IMR-90 (cell line): ENCODE results near the gene PRMT7. TPM values are rescaled to one million over a fixed set of nuclear protein-coding genes. Genes with fewer than 3 reads are reported as not detected.

ENCODE experiments used
- ATAC-seq: fragments of 200-7000 bp; cut with Tn5 transposase; 2 replicates; pipeline ENCODE4 v1.9.1; 2020; ENCODE audit warnings: low read depth, mild to moderate bottlenecking, moderate library complexity
- BruUV-seq: library from RNA; stranded (reverse); fragments of 400-500 nt; replicated peaks from 2 replicates; lab custom pipeline; 2021; lab: Mats Ljungman, UMichigan
- CTCF ChIA-PET: fragments of 300-600 bp; formaldehyde crosslinking; extraction: SDS; loops from one replicate; lab custom pipeline; 2021; ENCODE audit warnings: antibody characterized with exemption; lab: Yijun Ruan, JAX
- POLR2A ChIA-PET: fragments of 300-600 bp; sonication (Branson Sonifier 250); formaldehyde crosslinking; loops from one replicate; lab custom pipeline; 2022; ENCODE audit warnings: antibody characterized with exemption; ENCODE audit not compliant: unreplicated experiment; lab: Charles Lee
- DNase-seq: peaks from one replicate; pipeline ENCODE4 v3.0.0; 2013
- H2AFZ ChIP-seq: replicated peaks from 2 replicates; pipeline ENCODE3; 2013; ENCODE audit warnings: low read length, mild to moderate bottlenecking; ENCODE audit not compliant: poor library complexity
- H2AK5ac ChIP-seq: 2 replicates; pipeline ENCODE4 v1.6.1; 2013; ENCODE audit warnings: low read depth, low read length, inconsistent platforms
- H2AK9ac ChIP-seq: replicated peaks from 2 replicates; pipeline ENCODE3; 2013; ENCODE audit warnings: mild to moderate bottlenecking, low read depth, low read length, moderate library complexity; ENCODE audit not compliant: poor library complexity
- H2BK120ac ChIP-seq: 2 replicates; pipeline ENCODE4 v1.6.1; 2013; ENCODE audit warnings: low read depth, low read length, inconsistent platforms
- H2BK15ac ChIP-seq: 3 replicates; pipeline ENCODE4 v1.6.1; 2013; ENCODE audit warnings: low read depth, low read length, inconsistent platforms
- H2BK20ac ChIP-seq: 2 replicates; pipeline ENCODE4 v1.6.1; 2013; ENCODE audit warnings: low read depth, mild to moderate bottlenecking, inconsistent platforms, low read length, moderate library complexity
- H2BK5ac ChIP-seq: 2 replicates; pipeline ENCODE4 v1.6.1; 2013; ENCODE audit warnings: mild to moderate bottlenecking, low read depth, low read length, inconsistent platforms; ENCODE audit not compliant: poor library complexity, severe bottlenecking
- H3K14ac ChIP-seq: replicated peaks from 2 replicates; pipeline ENCODE4 v1.6.1; 2013; ENCODE audit warnings: low read depth, low read length, inconsistent platforms
- H3K18ac ChIP-seq: 2 replicates; pipeline ENCODE4 v1.6.1; 2013; ENCODE audit warnings: low read depth, low read length, control low read depth
- H3K23ac ChIP-seq: 2 replicates; pipeline ENCODE4 v1.6.1; 2013; ENCODE audit warnings: low read depth, low read length, inconsistent platforms
- H3K27ac ChIP-seq: 2 replicates; pipeline ENCODE4 v1.5.1; 2013; ENCODE audit warnings: mild to moderate bottlenecking, control low read depth, low read length; ENCODE audit not compliant: insufficient read depth
- H3K27me3 ChIP-seq: 2 replicates; pipeline ENCODE4 v1.6.1; 2013; ENCODE audit warnings: low read length; ENCODE audit not compliant: control insufficient read depth, insufficient read depth
- H3K36me3 ChIP-seq: 2 replicates; pipeline ENCODE4 v1.6.1; 2013; ENCODE audit warnings: low read length, mixed read lengths; ENCODE audit not compliant: control insufficient read depth, insufficient read depth
- H3K4ac ChIP-seq: 2 replicates; pipeline ENCODE4 v1.6.1; 2013; ENCODE audit warnings: low read depth, low read length, inconsistent platforms
- H3K4me1 ChIP-seq: 2 replicates; pipeline ENCODE4 v1.6.1; 2013; ENCODE audit warnings: low read length, mixed read lengths; ENCODE audit not compliant: control insufficient read depth, insufficient read depth
- H3K4me2 ChIP-seq: 2 replicates; pipeline ENCODE4 v1.6.1; 2013; ENCODE audit warnings: low read depth, mild to moderate bottlenecking, control low read depth, low read length, moderate library complexity
- H3K4me3 ChIP-seq: 2 replicates; pipeline ENCODE4 v1.5.1; 2013; ENCODE audit warnings: low read depth, mild to moderate bottlenecking, control low read depth, low read length, moderate library complexity; ENCODE audit not compliant: insufficient read depth
- H3K56ac ChIP-seq: 2 replicates; pipeline ENCODE4 v1.6.1; 2013; ENCODE audit warnings: low read length, inconsistent platforms; ENCODE audit not compliant: insufficient read depth; ENCODE audit errors: extremely low read depth
- H3K79me1 ChIP-seq, 2 experiments: 2 replicates each; pipeline ENCODE4 v1.6.1; 2013; ENCODE audit warnings: low read length in 2 of 2, inconsistent platforms in 1 of 2, low read depth in 1 of 2
- H3K9ac ChIP-seq: 2 replicates; pipeline ENCODE4 v1.6.1; 2013; ENCODE audit warnings: low read depth, low read length, control low read depth
- H3K9me1 ChIP-seq: 2 replicates; pipeline ENCODE4 v1.6.1; 2013; ENCODE audit warnings: low read length, inconsistent platforms; ENCODE audit not compliant: insufficient read depth
- H3K9me3 ChIP-seq: 2 replicates; pipeline ENCODE4 v1.6.1; 2013; ENCODE audit warnings: low read length; ENCODE audit not compliant: control insufficient read depth, insufficient read depth
- H4K20me1 ChIP-seq: 2 replicates; pipeline ENCODE4 v1.6.1; 2013; ENCODE audit warnings: low read length, inconsistent platforms; ENCODE audit not compliant: insufficient read depth
- H4K5ac ChIP-seq: 2 replicates; pipeline ENCODE4 v1.6.1; 2013; ENCODE audit warnings: mild to moderate bottlenecking, low read depth, low read length, control low read depth
- H4K8ac ChIP-seq, 2 experiments: 2 replicates each; pipeline ENCODE4 v1.6.1; 2013; ENCODE audit warnings: low read depth in 2 of 2, low read length in 2 of 2, control low read depth in 1 of 2, inconsistent platforms in 1 of 2
- H4K91ac ChIP-seq: 2 replicates; pipeline ENCODE4 v1.6.1; 2013; ENCODE audit warnings: low read depth, low read length, inconsistent platforms; ENCODE audit not compliant: insufficient read depth
- CEBPB ChIP-seq: IDR thresholded peaks from 2 replicates; pipeline ENCODE4 v1.6.1; 2012; ENCODE audit warnings: low read depth, low read length, improper control_type of control experiment
- CHD1 ChIP-seq: IDR thresholded peaks from 2 replicates; pipeline ENCODE4 v1.6.1; 2012; ENCODE audit warnings: low read depth, low read length, improper control_type of control experiment
- ELK1 ChIP-seq: fragments of 150-350 bp; IDR thresholded peaks from 2 replicates; pipeline ENCODE4 v1.6.1; 2016; ENCODE audit warnings: low read depth, mild to moderate bottlenecking, low read length, moderate library complexity, borderline replicate concordance
- RAD21 ChIP-seq: IDR thresholded peaks from 2 replicates; pipeline ENCODE4 v1.6.1; 2012; ENCODE audit warnings: low read length, improper control_type of control experiment
- SMC3 ChIP-seq: fragments of 150-350 bp; IDR thresholded peaks from 2 replicates; pipeline ENCODE4 v1.6.1; 2016; ENCODE audit warnings: low read depth, mild to moderate bottlenecking, antibody characterized with exemption, low read length, moderate library complexity
- WGBS, 2 experiments: methylation state at CpG; one replicate each; pipeline versions ENCODE4 v1.1.5 to v1.1.7; 2013; ENCODE audit warnings: missing lambda C conversion rate in 2 of 2; ENCODE audit not compliant: insufficient read length in 1 of 2; ENCODE audit errors: extremely low coverage in 2 of 2; 5-methylcytosine and 5-hydroxymethylcytosine counted together
- dilution Hi-C: fragments of 300-500 bp; cut with HindIII; formaldehyde crosslinking; loops from one replicate; pipeline ENCODE4 v1.14.3; 2018; ENCODE audit warnings: low sequenced_read_pairs; ENCODE audit not compliant: unreplicated experiment
- in situ Hi-C: fragments of 300-500 bp; cut with MboI; formaldehyde crosslinking; loops from 3 replicates; pipeline ENCODE4 v1.14.3; 2019; ENCODE audit warnings: low sequenced_read_pairs, inconsistent platforms, mixed read lengths
- intact Hi-C: fragments of 100-400 bp; cut with micrococcal nuclease; formaldehyde crosslinking; loops from 2 replicates; pipeline ENCODE4 v1.10.0; 2022
- polyA plus RNA-seq, 3 experiments: library from polyadenylated mRNA; depleted of rRNA; stranded (reverse); fragments of >200 nt; gene quantifications; 2 replicates each; pipeline ENCODE4 v1.2.3, GENCODE V29; 2012; ENCODE audit warnings: low replicate concordance in 1 of 3
- total RNA-seq: library from RNA; depleted of rRNA; stranded (reverse); fragments of >200 nt; gene quantifications from 2 replicates; pipeline ENCODE4 v1.2.3, GENCODE V29; 2012

The PRMT7 gene
- total and polyA plus RNA-seq, 2 of the 4 experiments (the other 2 are of a cell fraction): 63.1 to 68.6 TPM

DNA sequence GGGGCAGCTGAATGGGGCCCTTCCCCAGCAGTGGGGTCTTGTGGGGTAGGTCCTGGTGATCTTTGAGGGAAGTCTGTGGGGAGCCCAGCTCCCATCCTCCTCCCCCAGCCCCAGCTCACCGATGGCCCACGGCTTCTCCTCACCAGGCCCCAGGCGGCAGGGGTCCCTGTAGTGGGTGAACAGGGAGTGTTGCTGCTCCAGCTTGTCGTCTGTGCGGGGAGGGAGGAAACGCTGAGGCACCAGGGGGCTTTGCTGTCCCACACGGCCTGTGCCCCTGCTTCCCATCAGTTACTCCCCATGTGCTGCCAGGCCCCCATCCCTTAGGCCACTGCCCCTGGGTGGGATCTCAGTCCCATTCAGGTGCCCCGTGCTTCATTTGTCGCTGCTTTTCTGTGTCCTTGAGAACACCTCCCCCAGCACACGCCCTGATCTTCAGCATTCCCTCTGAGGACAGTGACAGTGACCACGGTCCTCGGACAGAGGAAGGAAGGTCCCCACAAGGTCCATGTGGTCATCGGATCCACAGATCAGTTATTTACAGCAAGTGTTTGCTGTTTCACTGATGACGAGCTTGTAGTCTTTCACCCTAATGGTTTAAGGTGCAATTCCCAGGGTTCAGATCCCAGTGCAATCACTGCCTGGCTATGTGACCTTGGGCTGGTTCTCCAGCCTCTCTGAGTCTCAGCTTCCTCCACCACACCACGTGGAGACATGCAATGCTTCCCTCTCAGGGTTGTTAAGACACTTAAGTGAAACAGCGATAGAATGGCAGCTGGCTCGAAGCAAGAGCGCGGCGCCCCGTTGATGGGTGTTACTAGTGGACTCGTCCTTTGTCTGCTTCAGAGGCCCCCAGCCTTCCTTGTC lies 53.1 kb downstream of the PRMT7 start:
- Histone ChIP-seq H2BK120ac (no peak overlapping the region), H4K5ac (no peak overlapping the region), H3K27me3 (peaks cover 11% of the 10 kb centered on the region; the same call in 1 of the 2 replicates), H3K56ac (no peak overlapping the region), H4K91ac (no peak overlapping the region), H3K14ac (no peak overlapping the region), H4K8ac (no peak overlapping the region), H2AK5ac (no peak overlapping the region), H3K4me2 (no peak overlapping the region), H3K4ac (no peak overlapping the region), H2AK9ac (no peak overlapping the region), H2BK5ac (no peak overlapping the region), H3K4me1 (no peaks in the 10 kb centered on the region), H3K9me1 (no peaks in the 10 kb centered on the region), H3K27ac (no peak overlapping the region), H3K9me3 (no peaks in the 10 kb centered on the region), H3K79me1 (no peaks in the 10 kb centered on the region), H2BK15ac (no peak overlapping the region), H3K18ac (no peak overlapping the region), H4K20me1 (no peaks in the 10 kb centered on the region), H3K9ac (no peak overlapping the region), H3K36me3 (no peaks in the 10 kb centered on the region), H3K23ac (no peak overlapping the region), H3K4me3 (no peak overlapping the region), H2BK20ac (no peak overlapping the region), H2AFZ (no peak overlapping the region)
- intact Hi-C loops: no loop called here
- no peak for TF ChIP-seq CHD1
- no peak for TF ChIP-seq RAD21
- no peak for TF ChIP-seq CEBPB
- no peak for TF ChIP-seq SMC3
- no peak for TF ChIP-seq ELK1
- dilution Hi-C loops: no loop called here
- 73% methylated on average over 13 of the region's 22 CpGs; no CpG with 5 or more reads in 1 of the 2 experiments for WGBS, 2 experiments
- ChIA-PET CTCF (interaction anchor here (0.8 kb wide), 1 partner anchor 10 kb away, joined by 3 read pairs; no protein-coding TSS in a partner anchor), POLR2A (no interaction called here)
- BruUV-seq: no TSS peak
- DNase-seq: peak; percentile 11
- ATAC-seq: peak; percentile 19
- in situ Hi-C loops: no loop called here
